ENCODE results near the gene SEC23IP. TPM values are rescaled to one million over a fixed set of nuclear protein-coding genes. Genes with fewer than 3 reads are reported as not detected.

Gene SEC23IP
- polyA plus RNA-seq, 1 donor (not counting 4 experiments of a cell fraction or from before 2014, with no cell fraction given) = 36.9 TPM

- no peak for DNase-seq (ENCODE audit: low read depth, low spot score)
- dilution Hi-C loops (cut with MboI; ENCODE audit: extremely low pct_ligation_motif_present, low sequenced_read_pairs) = no loop called here
- no peaks in the 10 kb centered on the region for H3K27me3 ChIP-seq (ENCODE audit: control insufficient read depth, extremely low read depth, insufficient read depth, low read length)
- H4K20me1 ChIP-seq (ENCODE audit: control insufficient read depth, extremely low read depth, insufficient read depth, low read length) = no peaks in the 10 kb centered on the region
- TF ChIP-seq EZH2 (IDR thresholded peaks at IDR 0.05; ENCODE audit: low read length) (no peak), CTCF (optimal IDR thresholded peaks at IDR 0.05 in 1 of 3, IDR thresholded peaks at IDR 0.05 in 1 of 3, conservative IDR thresholded peaks at IDR 0.05 in 1 of 3; ENCODE audit: extremely low read depth in 1 of 3, insufficient read depth in 2 of 3, low read length in 3 of 3) (no peak)
- H3K9ac ChIP-seq (ENCODE audit: control insufficient read depth, extremely low read depth, insufficient read depth, low read length) = no peak overlapping the region
- no peak for FAIRE-seq
- H3K4me1 ChIP-seq (ENCODE audit: control insufficient read depth, extremely low read depth, insufficient read depth, low read length) = no peaks in the 10 kb centered on the region
- no peaks in the 10 kb centered on the region for H3K36me3 ChIP-seq (ENCODE audit: control insufficient read depth in 2 of 2, extremely low read depth in 1 of 2, insufficient read depth in 2 of 2, low read length in 2 of 2)
- H3K9me3 ChIP-seq (ENCODE audit: control insufficient read depth, low read depth, low read length) = no peaks in the 10 kb centered on the region
- H3K4me3 ChIP-seq (ENCODE audit: control insufficient read depth in 2 of 3, extremely low read depth in 1 of 3, insufficient read depth in 2 of 3, low read depth in 1 of 3, low read length in 3 of 3) = no peak overlapping the region
- H3K27ac ChIP-seq (ENCODE audit: control insufficient read depth, insufficient read depth, low read length) = no peak overlapping the region
- H3K9me1 ChIP-seq (ENCODE audit: control insufficient read depth, extremely low read depth, insufficient read depth, low read length) = no peaks in the 10 kb centered on the region
- no peak overlapping the region for H2AFZ ChIP-seq (ENCODE audit: control insufficient read depth, low read length)
- no peak overlapping the region for H3K4me2 ChIP-seq (ENCODE audit: control insufficient read depth, extremely low read depth, insufficient read depth, low read depth, low read length)
- no peaks in the 10 kb centered on the region for H3K79me2 ChIP-seq (ENCODE audit: control insufficient read depth, insufficient read depth, low read length)
Observed at GRCh38 chr10:119981826-119982225, 89.3 kb downstream of the SEC23IP start.

- H3K9me1 ChIP-seq (ENCODE audit: control insufficient read depth, extremely low read depth, insufficient read depth, low read length) = no peaks in the 10 kb centered on the region
- H3K27me3 ChIP-seq (ENCODE audit: control insufficient read depth, extremely low read depth, insufficient read depth, low read length) = no peaks in the 10 kb centered on the region
- FAIRE-seq (no peak), DNase-seq (ENCODE audit: low read depth, low spot score) (no peak)
- TF ChIP-seq CTCF (optimal IDR thresholded peaks at IDR 0.05 in 1 of 3, IDR thresholded peaks at IDR 0.05 in 1 of 3, conservative IDR thresholded peaks at IDR 0.05 in 1 of 3; ENCODE audit: extremely low read depth in 1 of 3, insufficient read depth in 2 of 3, low read length in 3 of 3) (no peak), EZH2 (IDR thresholded peaks at IDR 0.05; ENCODE audit: low read length) (no peak)
- no peak overlapping the region for H3K27ac ChIP-seq (ENCODE audit: control insufficient read depth, insufficient read depth, low read length)
- no peaks in the 10 kb centered on the region for H3K79me2 ChIP-seq (ENCODE audit: control insufficient read depth, insufficient read depth, low read length)
- no peak overlapping the region for H3K4me2 ChIP-seq (ENCODE audit: control insufficient read depth, extremely low read depth, insufficient read depth, low read depth, low read length)
- no peak overlapping the region for H2AFZ ChIP-seq (ENCODE audit: control insufficient read depth, low read length)
- no peaks in the 10 kb centered on the region for H4K20me1 ChIP-seq (ENCODE audit: control insufficient read depth, extremely low read depth, insufficient read depth, low read length)
- no peak overlapping the region for H3K9ac ChIP-seq (ENCODE audit: control insufficient read depth, extremely low read depth, insufficient read depth, low read length)
- H3K36me3 ChIP-seq (ENCODE audit: control insufficient read depth in 2 of 2, extremely low read depth in 1 of 2, insufficient read depth in 2 of 2, low read length in 2 of 2) = no peaks in the 10 kb centered on the region
- dilution Hi-C loops (cut with MboI; ENCODE audit: extremely low pct_ligation_motif_present, low sequenced_read_pairs) = no loop called here
- H3K4me1 ChIP-seq (ENCODE audit: control insufficient read depth, extremely low read depth, insufficient read depth, low read length) = no peaks in the 10 kb centered on the region
- H3K9me3 ChIP-seq (ENCODE audit: control insufficient read depth, low read depth, low read length) = no peaks in the 10 kb centered on the region
- H3K4me3 ChIP-seq (ENCODE audit: control insufficient read depth in 2 of 3, extremely low read depth in 1 of 3, insufficient read depth in 2 of 3, low read depth in 1 of 3, low read length in 3 of 3) = no peak overlapping the region
Observed at GRCh38 chr10:119988333-119988732, 95.8 kb downstream of the SEC23IP start.

All from keratinocyte (primary cell).